ENCODE data around the gene MYH1.

Gene MYH1

GRCh38 chr17:10447026-10447931, 71.1 kb downstream of the MYH1 start:
- Histone ChIP-seq H3K36me3 (ENCODE audit: control insufficient read depth, insufficient read depth, low read length) (no peaks in the 10 kb centered on the region), H3K27ac (ENCODE audit: insufficient read depth, low read depth, low read length, poor library complexity, severe bottlenecking) (no peak overlapping the region), H3K4me3 (ENCODE audit: insufficient read depth, low read depth, low read length) (no peak overlapping the region), H3K4me1 (ENCODE audit: control insufficient read depth, insufficient read depth, low read length) (no peaks in the 10 kb centered on the region), H3K9me3 (ENCODE audit: control insufficient read depth, low read length) (no peaks in the 10 kb centered on the region), H3K27me3 (ENCODE audit: control insufficient read depth, insufficient read depth, low read length, poor library complexity, severe bottlenecking) (no peaks in the 10 kb centered on the region)
- WGBS, 2 experiments = 91 to 93% methylated on average over 6 to 7 of the region's 7 CpGs
